ENCODE measurements around the gene MT1A.

The MT1A gene

GRCh38 chr16:56681939-56682702 lies 43.7 kb downstream of the MT1A start, which contains the start of gene MT1X:
Gene MT1X, plus strand, starts transcription at chr16:56682470. Its CDS starts 71 bp downstream, at chr16:56682541.
- peak; percentile 80 for DNase-seq

GRCh38 chr16:56682703-56683397 lies 44.4 kb downstream of the MT1A start:
- no peak for DNase-seq

GRCh38 chr16:56683424-56684172 lies 45.1 kb downstream of the MT1A start:
- DNase-seq: no peak

GRCh38 chr16:56684256-56684925 lies 45.9 kb downstream of the MT1A start:
- no peak for DNase-seq

- DNase-seq: no peak
Observed at GRCh38 chr16:56684926-56685590, 46.6 kb downstream of the MT1A start.

GRCh38 chr16:56686758-56687157 lies 48.3 kb downstream of the MT1A start:
- no peak for DNase-seq

- DNase-seq: no peak
Observed at GRCh38 chr16:56688762-56689161, 50.3 kb downstream of the MT1A start.

GRCh38 chr16:56689171-56689570 lies 50.7 kb downstream of the MT1A start:
- no peak for DNase-seq
